Trophoblast cell (in vitro differentiated cells and primary cell): ENCODE results near the gene POMT2. TPM values are rescaled to one million over a fixed set of nuclear protein-coding genes. Genes with fewer than 3 reads are reported as not detected.

Experiments
- DNase-seq, 2 donors: peaks; one replicate each; pipeline ENCODE4 v3.0.0-alpha.2; 2016
- H2AFZ ChIP-seq: 2 replicates; pipeline ENCODE4 v1.6.1; 2013; ENCODE audit warnings: low read length, moderate library complexity, mild to moderate bottlenecking; ENCODE audit not compliant: insufficient read depth, poor library complexity
- H2AK5ac ChIP-seq: 2 replicates; pipeline ENCODE4 v1.6.1; 2013; ENCODE audit warnings: mild to moderate bottlenecking, low read length
- H2BK120ac ChIP-seq: 2 replicates; pipeline ENCODE4 v1.6.1; 2013; ENCODE audit warnings: low read length, mild to moderate bottlenecking, moderate library complexity; ENCODE audit not compliant: insufficient read depth, poor library complexity
- H2BK12ac ChIP-seq: 2 replicates; pipeline ENCODE4 v1.6.1; 2013; ENCODE audit warnings: mild to moderate bottlenecking, low read length, moderate library complexity
- H2BK5ac ChIP-seq: 2 replicates; pipeline ENCODE4 v1.6.1; 2013; ENCODE audit warnings: low read length, low read depth, moderate library complexity, mild to moderate bottlenecking; ENCODE audit not compliant: poor library complexity
- H3K14ac ChIP-seq: 2 replicates; pipeline ENCODE4 v1.6.1; 2013; ENCODE audit warnings: mild to moderate bottlenecking, low read length
- H3K18ac ChIP-seq: 2 replicates; pipeline ENCODE4 v1.6.1; 2013; ENCODE audit warnings: mild to moderate bottlenecking, low read length
- H3K23ac ChIP-seq: 2 replicates; pipeline ENCODE4 v1.6.1; 2013; ENCODE audit warnings: low read length
- H3K27ac ChIP-seq: 2 replicates; pipeline ENCODE4 v1.5.1; 2013; ENCODE audit warnings: low read depth, mild to moderate bottlenecking, inconsistent platforms, low read length, moderate library complexity
- H3K27me3 ChIP-seq: 2 replicates; pipeline ENCODE4 v1.6.1; 2013; ENCODE audit warnings: inconsistent platforms, mild to moderate bottlenecking, low read length, moderate library complexity; ENCODE audit not compliant: insufficient read depth
- H3K36me3 ChIP-seq, 2 experiments: 1 replicate in 1 of 2; 2 replicates in 1 of 2; pipeline ENCODE4 v1.6.1; 2013; ENCODE audit warnings: low read length in 2 of 2, mild to moderate bottlenecking in 2 of 2, moderate library complexity in 1 of 2; ENCODE audit not compliant: insufficient read depth in 2 of 2, control insufficient read depth in 1 of 2
- H3K4ac ChIP-seq: 2 replicates; pipeline ENCODE4 v1.6.1; 2013; ENCODE audit warnings: low read depth, mild to moderate bottlenecking, low read length, moderate library complexity
- H3K4me1 ChIP-seq, 2 experiments: 1 replicate in 1 of 2; 2 replicates in 1 of 2; pipeline ENCODE4 v1.6.1; 2013; ENCODE audit warnings: low read length in 2 of 2, mild to moderate bottlenecking in 2 of 2, moderate library complexity in 1 of 2; ENCODE audit not compliant: insufficient read depth in 2 of 2, control insufficient read depth in 1 of 2
- H3K4me2 ChIP-seq: 2 replicates; pipeline ENCODE4 v1.6.1; 2013; ENCODE audit warnings: inconsistent platforms, mild to moderate bottlenecking, low read length, moderate library complexity
- H3K4me3 ChIP-seq: 2 replicates; pipeline ENCODE4 v1.5.1; 2013; ENCODE audit warnings: mild to moderate bottlenecking, low read depth, low read length, inconsistent platforms
- H3K79me1 ChIP-seq: one replicate; pipeline ENCODE4 v1.6.1; 2013; ENCODE audit warnings: low read length
- H3K79me2 ChIP-seq: 2 replicates; pipeline ENCODE4 v1.6.1; 2013; ENCODE audit warnings: low read length, mild to moderate bottlenecking; ENCODE audit not compliant: control insufficient read depth, insufficient read depth, poor library complexity
- H3K9ac ChIP-seq: 2 replicates; pipeline ENCODE4 v1.6.1; 2013; ENCODE audit warnings: mild to moderate bottlenecking, low read length
- H3K9me3 ChIP-seq: 2 replicates; pipeline ENCODE4 v1.6.1; 2013; ENCODE audit warnings: low read depth, mild to moderate bottlenecking, control low read depth, inconsistent platforms, low read length; ENCODE audit not compliant: insufficient read depth
- H4K12ac ChIP-seq: 2 replicates; pipeline ENCODE4 v1.6.1; 2013; ENCODE audit warnings: low read depth, mild to moderate bottlenecking, low read length, moderate library complexity
- H4K8ac ChIP-seq: 2 replicates; pipeline ENCODE4 v1.6.1; 2013; ENCODE audit warnings: low read depth, mild to moderate bottlenecking, low read length, moderate library complexity
- H4K91ac ChIP-seq: one replicate; pipeline ENCODE4 v1.6.1; 2013; ENCODE audit warnings: low read depth, mild to moderate bottlenecking, low read length, moderate library complexity
- WGBS: extraction: QIAGEN DNeasy Blood & Tissue Kit; methylation state at CpG from one replicate; pipeline ENCODE4 v1.1.7; 2013; ENCODE audit warnings: missing lambda C conversion rate; ENCODE audit not compliant: insufficient read length, insufficient coverage; ENCODE audit errors: extremely low coverage; 5-methylcytosine and 5-hydroxymethylcytosine counted together
- polyA plus RNA-seq: library from polyadenylated mRNA; stranded (reverse); fragments of 200-250 nt; gene quantifications from 2 replicates; pipeline ENCODE4 v1.2.3, GENCODE V29; 2013

Gene POMT2, protein sequence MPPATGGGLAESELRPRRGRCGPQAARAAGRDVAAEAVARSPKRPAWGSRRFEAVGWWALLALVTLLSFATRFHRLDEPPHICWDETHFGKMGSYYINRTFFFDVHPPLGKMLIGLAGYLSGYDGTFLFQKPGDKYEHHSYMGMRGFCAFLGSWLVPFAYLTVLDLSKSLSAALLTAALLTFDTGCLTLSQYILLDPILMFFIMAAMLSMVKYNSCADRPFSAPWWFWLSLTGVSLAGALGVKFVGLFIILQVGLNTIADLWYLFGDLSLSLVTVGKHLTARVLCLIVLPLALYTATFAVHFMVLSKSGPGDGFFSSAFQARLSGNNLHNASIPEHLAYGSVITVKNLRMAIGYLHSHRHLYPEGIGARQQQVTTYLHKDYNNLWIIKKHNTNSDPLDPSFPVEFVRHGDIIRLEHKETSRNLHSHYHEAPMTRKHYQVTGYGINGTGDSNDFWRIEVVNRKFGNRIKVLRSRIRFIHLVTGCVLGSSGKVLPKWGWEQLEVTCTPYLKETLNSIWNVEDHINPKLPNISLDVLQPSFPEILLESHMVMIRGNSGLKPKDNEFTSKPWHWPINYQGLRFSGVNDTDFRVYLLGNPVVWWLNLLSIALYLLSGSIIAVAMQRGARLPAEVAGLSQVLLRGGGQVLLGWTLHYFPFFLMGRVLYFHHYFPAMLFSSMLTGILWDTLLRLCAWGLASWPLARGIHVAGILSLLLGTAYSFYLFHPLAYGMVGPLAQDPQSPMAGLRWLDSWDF
- polyA plus RNA-seq: 14.1 and 14.9 TPM in 2 replicates

DNA sequence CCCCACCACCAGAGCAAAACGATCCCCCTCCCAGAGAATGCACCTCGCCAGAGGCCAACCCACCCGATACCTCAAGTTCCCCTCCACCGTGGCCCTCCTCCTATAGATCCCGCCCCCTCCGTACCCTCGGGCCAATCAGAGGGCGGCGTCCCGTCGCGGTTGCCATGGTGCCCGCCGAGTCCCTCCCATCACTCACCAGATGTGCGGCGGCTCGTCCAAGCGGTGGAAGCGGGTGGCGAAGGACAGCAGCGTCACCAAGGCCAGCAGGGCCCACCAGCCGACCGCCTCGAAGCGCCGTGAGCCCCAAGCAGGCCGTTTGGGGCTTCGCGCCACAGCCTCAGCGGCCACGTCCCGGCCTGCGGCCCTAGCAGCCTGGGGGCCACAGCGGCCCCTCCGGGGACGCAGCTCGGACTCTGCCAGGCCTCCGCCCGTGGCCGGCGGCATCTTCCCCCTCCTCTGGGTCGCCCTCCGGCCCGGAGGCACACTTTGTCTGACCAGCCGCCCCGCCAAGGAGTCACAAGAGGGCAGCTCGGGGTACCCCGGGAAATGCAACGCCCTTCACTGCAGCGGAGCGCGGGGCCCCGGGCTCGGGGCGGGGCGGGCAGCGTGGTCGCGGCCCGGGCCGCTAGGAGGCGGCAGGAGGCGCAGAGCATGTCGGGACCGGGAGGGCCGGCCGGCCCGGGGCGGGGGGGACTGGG is at the start of gene POMT2:
Gene POMT2 (minus strand): TSS at position 646 of the 698 bp plus-strand sequence. CDS start 202 bp downstream, at position 444.
- Histone ChIP-seq H3K27ac (peak within 1 kb of the TSS; percentile 97), H4K12ac (peak within 1 kb of the TSS; percentile 99), H4K8ac (peak within 1 kb of the TSS; percentile 98), H2BK12ac (no peak within 1 kb of the TSS), H3K4me1 (peaks cover 5 to 16% of the 10 kb centered on the region in 2 experiments), H2AK5ac (peak within 1 kb of the TSS; percentile 66), H3K4me2 (peak within 1 kb of the TSS; percentile 92), H3K14ac (peak within 1 kb of the TSS; percentile 99), H3K18ac (peak within 1 kb of the TSS; percentile 99), H2BK5ac (peak within 1 kb of the TSS; percentile 98), H4K91ac (peak within 1 kb of the TSS; percentile 97), H3K23ac (no peak within 1 kb of the TSS), H3K4ac (peak within 1 kb of the TSS; percentile 67), H2AFZ (peak within 1 kb of the TSS; percentile 99), H3K4me3 (peak within 1 kb of the TSS; percentile 93), H3K27me3 (no peaks in the 10 kb centered on the region), H3K9ac (peak within 1 kb of the TSS; percentile 96), H3K36me3 (no peaks in the 10 kb centered on the region), H3K79me2 (peaks cover 5% of the 10 kb centered on the region), H2BK120ac (peak within 1 kb of the TSS; percentile 81), H3K9me3 (no peaks in the 10 kb centered on the region), H3K79me1 (peaks cover 12% of the 10 kb centered on the region)
- no CpG with 5 or more reads among the region's 69 CpGs for WGBS
- DNase-seq: peak; percentile 92 to 98

DNA sequence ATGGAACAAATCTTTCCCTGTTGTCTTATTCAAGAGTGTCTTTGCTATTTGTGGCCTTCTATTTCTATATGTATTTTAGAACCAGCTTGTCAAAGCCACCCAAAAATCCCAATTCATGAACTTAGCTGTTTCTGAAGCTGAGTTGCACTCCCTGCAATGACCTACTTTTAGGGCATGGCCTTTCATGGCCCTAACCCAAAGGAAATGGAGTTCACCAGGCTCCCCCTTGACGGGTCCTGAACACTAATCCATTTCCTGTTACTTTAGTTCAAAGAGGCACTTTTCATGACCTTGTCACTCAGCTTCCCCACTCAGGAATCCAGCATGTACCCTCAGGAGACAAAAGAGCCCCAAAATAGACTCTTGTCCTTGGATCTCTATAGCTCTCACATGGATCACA is 48.6 kb upstream of the POMT2 start:
- H3K27ac ChIP-seq: no peak overlapping the region
- no peak overlapping the region for H4K8ac ChIP-seq
- no peak overlapping the region for H2AK5ac ChIP-seq
- H3K9ac ChIP-seq: no peak overlapping the region
- H3K36me3 ChIP-seq: no peaks in the 10 kb centered on the region
- no peak overlapping the region for H3K18ac ChIP-seq
- no peak overlapping the region for H3K4ac ChIP-seq
- no peak overlapping the region for H3K4me2 ChIP-seq
- H3K79me2 ChIP-seq: no peaks in the 10 kb centered on the region
- no peaks in the 10 kb centered on the region for H3K79me1 ChIP-seq
- H2AFZ ChIP-seq: no peak overlapping the region
- DNase-seq: no peak
- peaks cover 0 to 3% of the 10 kb centered on the region in 2 experiments for H3K4me1 ChIP-seq
- WGBS: no CpG with 5 or more reads among the region's 1 CpG
- no peak overlapping the region for H4K91ac ChIP-seq
- H3K23ac ChIP-seq: no peak overlapping the region
- no peak overlapping the region for H3K4me3 ChIP-seq
- H2BK120ac ChIP-seq: no peak overlapping the region
- no peak overlapping the region for H2BK12ac ChIP-seq
- no peak overlapping the region for H2BK5ac ChIP-seq
- H4K12ac ChIP-seq: no peak overlapping the region
- no peaks in the 10 kb centered on the region for H3K27me3 ChIP-seq
- no peaks in the 10 kb centered on the region for H3K9me3 ChIP-seq
- no peak overlapping the region for H3K14ac ChIP-seq

DNA sequence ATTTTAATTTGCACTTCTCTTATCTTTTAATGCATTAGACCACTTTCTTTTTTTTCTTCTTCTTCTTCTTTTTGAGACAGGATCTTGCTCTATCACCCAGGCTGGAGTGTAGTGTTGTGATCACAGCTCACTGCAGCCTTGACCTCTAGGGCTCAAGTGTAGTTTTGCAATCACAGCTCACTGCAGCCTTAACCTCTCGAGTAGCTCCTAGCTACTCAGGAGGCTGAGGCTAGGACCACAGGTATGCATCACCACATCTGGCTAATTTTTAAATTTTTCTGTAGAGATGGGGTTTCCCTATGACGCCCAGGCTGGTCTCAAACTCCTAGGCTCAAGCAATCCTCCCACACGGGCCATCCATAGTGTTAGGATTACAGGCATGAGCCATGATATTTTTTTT is 43.5 kb upstream of the POMT2 start:
- no peak overlapping the region for H3K27ac ChIP-seq
- H4K12ac ChIP-seq: no peak overlapping the region
- H3K4me3 ChIP-seq: no peak overlapping the region
- no peak overlapping the region for H2BK120ac ChIP-seq
- no peak overlapping the region for H2AK5ac ChIP-seq
- no peak overlapping the region for H3K18ac ChIP-seq
- H2AFZ ChIP-seq: no peak overlapping the region
- no peak overlapping the region for H3K4ac ChIP-seq
- DNase-seq: no peak
- H3K79me1 ChIP-seq: no peaks in the 10 kb centered on the region
- H4K91ac ChIP-seq: no peak overlapping the region
- H3K4me2 ChIP-seq: no peak overlapping the region
- H4K8ac ChIP-seq: no peak overlapping the region
- H3K4me1 ChIP-seq: no peaks in the 10 kb centered on the region
- H3K9ac ChIP-seq: no peak overlapping the region
- no peaks in the 10 kb centered on the region for H3K36me3 ChIP-seq
- H3K27me3 ChIP-seq: no peaks in the 10 kb centered on the region
- no peak overlapping the region for H3K23ac ChIP-seq
- H2BK5ac ChIP-seq: no peak overlapping the region
- no peak overlapping the region for H2BK12ac ChIP-seq
- H3K79me2 ChIP-seq: no peaks in the 10 kb centered on the region
- no peak overlapping the region for H3K14ac ChIP-seq
- no CpG with 5 or more reads among the region's 3 CpGs for WGBS
- no peaks in the 10 kb centered on the region for H3K9me3 ChIP-seq

DNA sequence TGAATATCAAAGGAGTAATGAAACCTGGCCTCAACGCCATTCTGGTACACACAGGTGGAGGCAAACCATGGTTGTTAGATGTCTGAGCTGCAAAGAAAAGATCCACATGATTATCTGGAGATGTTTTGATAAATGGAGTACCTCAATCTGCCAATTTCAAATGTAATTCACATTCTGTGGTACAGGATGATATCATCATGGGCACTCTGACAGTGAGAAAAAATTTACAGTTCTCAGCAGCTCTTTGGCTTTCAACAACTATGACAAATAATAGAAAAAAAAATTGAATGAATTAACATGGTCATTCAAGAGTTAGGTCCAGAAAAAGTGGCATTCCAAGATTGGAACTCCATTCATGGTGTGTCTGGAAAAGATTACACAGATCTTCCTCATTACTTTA is 38.9 kb upstream of the POMT2 start:
- DNase-seq: no peak
- H4K91ac ChIP-seq: no peak overlapping the region
- no peak overlapping the region for H2AFZ ChIP-seq
- H3K9me3 ChIP-seq: no peaks in the 10 kb centered on the region
- no peak overlapping the region for H4K8ac ChIP-seq
- no peaks in the 10 kb centered on the region for H3K79me2 ChIP-seq
- no peaks in the 10 kb centered on the region for H3K36me3 ChIP-seq
- H2BK5ac ChIP-seq: no peak overlapping the region
- H3K4ac ChIP-seq: no peak overlapping the region
- H2AK5ac ChIP-seq: no peak overlapping the region
- no peak overlapping the region for H3K18ac ChIP-seq
- H2BK12ac ChIP-seq: no peak overlapping the region
- H3K4me3 ChIP-seq: no peak overlapping the region
- H3K27ac ChIP-seq: no peak overlapping the region
- H3K4me2 ChIP-seq: no peak overlapping the region
- H2BK120ac ChIP-seq: no peak overlapping the region
- H3K14ac ChIP-seq: no peak overlapping the region
- H3K27me3 ChIP-seq: no peaks in the 10 kb centered on the region
- no peak overlapping the region for H3K9ac ChIP-seq
- no peak overlapping the region for H4K12ac ChIP-seq
- H3K79me1 ChIP-seq: no peaks in the 10 kb centered on the region
- H3K23ac ChIP-seq: no peak overlapping the region
- no peaks in the 10 kb centered on the region for H3K4me1 ChIP-seq
- WGBS: no CpG with 5 or more reads among the region's 1 CpG
